GM10847 (cell line): Measurements from ENCODE around the gene USP6NL.

ENCODE experiments used
- POLR2A ChIP-seq: IDR thresholded peaks from 2 replicates; pipeline ENCODE4 v1.6.1; 2011; ENCODE audit not compliant: insufficient read length; ENCODE audit errors: extremely low read depth

Gene USP6NL

GRCh38 chr10:11578802-11579255 is 32.6 kb downstream of the USP6NL start:
- no peak for TF ChIP-seq POLR2A

- no peak for TF ChIP-seq POLR2A
Measured at GRCh38 chr10:11576092-11576809, 35.2 kb downstream of the USP6NL start.

GRCh38 chr10:11573497-11573896 is 38.0 kb downstream of the USP6NL start:
- no peak for TF ChIP-seq POLR2A

- no peak for TF ChIP-seq POLR2A
Measured at GRCh38 chr10:11570751-11571150, 40.7 kb downstream of the USP6NL start.

DNA sequence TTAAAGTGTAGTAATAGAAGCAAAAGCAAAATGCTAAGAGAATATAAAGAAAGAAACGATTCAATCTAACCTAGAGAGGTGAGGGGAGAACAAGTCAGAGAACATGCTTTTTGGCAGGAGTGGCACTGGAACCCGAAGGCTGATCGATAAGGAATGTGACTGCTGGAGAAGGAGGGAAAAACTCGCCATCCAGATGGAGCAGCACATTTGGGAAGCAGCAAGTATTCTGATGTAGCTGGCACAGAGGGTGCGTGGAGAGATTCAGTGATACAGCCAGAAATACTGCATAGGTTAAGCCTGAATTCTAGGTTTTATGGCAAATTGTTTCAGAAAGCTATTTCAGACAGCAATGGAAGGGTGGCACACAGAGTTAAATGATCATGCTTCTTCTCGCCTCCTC is 42.0 kb downstream of the USP6NL start:
- TF ChIP-seq POLR2A = no peak

- no peak for TF ChIP-seq POLR2A
Measured at GRCh38 chr10:11568578-11568977, 42.9 kb downstream of the USP6NL start.

DNA sequence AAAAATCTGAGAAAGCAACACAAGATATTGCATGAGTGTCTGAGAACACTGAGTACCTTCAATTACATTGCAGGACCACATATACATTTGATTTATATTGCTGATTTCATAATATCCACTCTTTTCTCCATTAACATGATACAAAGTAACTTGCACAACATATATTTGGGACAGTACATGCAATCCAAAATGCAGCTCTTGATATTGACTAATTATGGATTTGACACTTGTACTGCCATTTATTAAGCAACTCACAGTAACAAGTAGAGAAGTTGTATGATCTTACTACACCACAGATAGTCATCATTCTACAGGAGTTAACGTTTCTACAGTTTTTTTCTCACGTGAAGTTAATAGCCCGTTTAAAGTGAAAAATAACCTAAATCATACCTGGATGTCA is 46.7 kb downstream of the USP6NL start:
- TF ChIP-seq POLR2A = no peak

- no peak for TF ChIP-seq POLR2A
Measured at GRCh38 chr10:11563936-11564335, 47.5 kb downstream of the USP6NL start.

DNA sequence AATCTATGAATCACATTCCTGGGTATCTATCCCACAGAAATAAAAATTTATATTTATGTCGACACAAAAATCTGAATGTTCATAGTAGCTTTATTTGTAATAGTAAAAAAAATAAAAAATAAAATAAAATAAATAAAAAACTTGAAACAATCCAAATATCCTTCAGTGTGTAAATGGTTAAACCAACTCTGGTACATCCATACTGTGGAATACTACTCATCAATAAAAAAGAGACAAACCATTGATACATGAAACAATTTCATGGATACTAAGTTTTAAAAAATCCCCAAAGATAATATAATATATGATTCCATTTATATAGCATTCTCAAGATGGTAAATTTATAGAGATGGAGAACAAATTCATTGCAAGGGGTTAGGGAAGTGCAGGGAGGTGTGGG is 48.6 kb downstream of the USP6NL start:
- TF ChIP-seq POLR2A = no peak

GRCh38 chr10:11560076-11560709 is 51.3 kb downstream of the USP6NL start:
- no peak for TF ChIP-seq POLR2A

DNA sequence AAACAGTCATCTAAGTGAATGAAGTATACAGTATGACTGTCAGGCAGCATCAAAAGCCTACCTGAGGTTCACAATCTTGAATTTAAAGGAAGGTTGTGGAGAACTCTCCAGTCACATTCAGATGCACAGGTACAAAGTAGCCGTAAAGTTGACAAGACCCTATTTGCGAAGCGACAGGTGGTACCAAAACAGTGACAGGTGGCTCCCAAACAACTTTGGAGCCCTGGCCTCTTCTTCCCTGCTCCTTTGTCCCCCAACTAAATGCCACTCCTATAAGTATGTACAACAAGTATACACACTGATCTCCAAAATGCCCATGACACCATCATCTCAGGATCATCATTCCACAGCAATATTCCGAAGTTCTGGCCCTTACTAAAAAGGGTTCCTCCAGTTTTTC is 53.5 kb downstream of the USP6NL start:
- TF ChIP-seq POLR2A = no peak

- TF ChIP-seq POLR2A = no peak
Measured at GRCh38 chr10:11557513-11557912, 53.9 kb downstream of the USP6NL start.

DNA sequence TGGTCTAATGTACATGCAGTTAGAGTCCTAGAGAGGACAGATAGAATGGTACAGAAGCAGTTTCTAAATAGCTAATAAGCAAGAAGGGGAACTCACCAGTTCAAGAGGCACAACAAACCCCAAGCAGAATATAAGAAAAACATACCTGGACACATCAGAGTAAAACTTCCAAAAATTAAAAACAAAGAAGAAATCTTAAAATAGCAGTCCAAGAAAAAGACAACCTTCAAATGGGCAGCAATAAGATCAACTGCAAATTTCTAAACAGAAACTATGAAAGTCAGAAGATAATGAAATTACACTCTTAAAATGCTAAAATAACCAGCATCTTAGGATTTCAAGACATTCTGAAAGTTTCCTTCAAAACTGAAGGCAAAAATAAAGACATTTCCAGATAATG is 55.9 kb downstream of the USP6NL start:
- TF ChIP-seq POLR2A = no peak

DNA sequence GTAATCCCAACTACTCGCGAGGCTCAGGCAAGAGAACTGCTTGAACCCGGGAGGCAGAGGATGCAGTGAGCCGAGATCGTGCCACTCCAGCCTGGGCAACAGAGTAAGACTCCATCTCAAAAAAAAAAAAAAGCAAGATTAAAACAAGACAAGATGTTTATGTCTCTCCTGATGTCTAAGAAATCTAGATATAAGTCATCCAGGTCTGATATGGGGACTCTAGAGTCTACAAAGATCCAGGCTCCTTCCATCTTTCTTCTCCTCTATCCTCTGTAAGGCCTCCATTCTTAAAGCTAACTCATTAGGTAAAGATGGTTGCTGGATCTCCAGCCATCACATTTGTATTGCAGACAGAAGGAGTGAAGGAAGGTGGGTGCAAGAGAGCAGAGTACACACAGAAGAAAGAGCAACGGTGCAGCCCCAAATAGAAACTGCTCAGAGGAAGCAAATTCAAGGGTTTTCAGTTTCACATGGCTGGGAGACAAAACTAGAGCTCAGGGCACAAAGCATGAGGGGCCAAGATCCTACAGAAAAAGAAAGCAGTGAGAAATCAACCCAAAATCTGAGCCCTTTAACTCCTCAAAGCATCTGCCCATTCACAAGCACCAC is 57.6 kb downstream of the USP6NL start:
- no peak for TF ChIP-seq POLR2A

DNA sequence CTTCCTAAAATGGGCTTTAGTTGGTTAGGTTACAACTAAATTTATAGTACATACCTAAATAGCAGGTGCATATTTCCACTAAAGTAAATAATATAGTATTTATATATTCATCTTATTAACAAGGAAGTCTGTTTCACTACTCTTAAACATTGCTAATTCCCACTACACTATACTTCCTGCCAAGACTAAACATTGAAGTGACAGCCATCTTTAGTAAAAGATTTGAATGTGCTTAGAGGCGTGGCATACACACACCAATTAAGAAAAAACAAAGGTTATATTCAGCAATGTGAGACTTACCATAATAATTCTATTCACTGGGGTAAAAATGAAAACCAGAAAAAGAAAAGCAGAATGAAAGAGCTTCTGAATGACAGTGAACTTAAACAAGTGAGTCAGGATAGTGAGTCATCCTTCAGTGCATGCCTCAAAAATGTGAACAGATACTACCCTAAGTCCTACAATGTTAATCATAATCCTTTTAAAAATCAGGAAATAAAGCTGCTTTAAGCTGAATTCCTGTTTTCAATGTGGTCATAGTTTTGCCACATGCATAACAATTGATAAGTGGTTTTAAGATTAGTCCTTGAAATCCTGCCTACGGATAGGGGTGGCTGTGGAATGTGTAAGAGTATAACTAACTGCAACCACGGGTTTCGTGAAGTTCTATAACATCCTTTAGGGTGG is 59.4 kb downstream of the USP6NL start:
- TF ChIP-seq POLR2A = no peak

DNA sequence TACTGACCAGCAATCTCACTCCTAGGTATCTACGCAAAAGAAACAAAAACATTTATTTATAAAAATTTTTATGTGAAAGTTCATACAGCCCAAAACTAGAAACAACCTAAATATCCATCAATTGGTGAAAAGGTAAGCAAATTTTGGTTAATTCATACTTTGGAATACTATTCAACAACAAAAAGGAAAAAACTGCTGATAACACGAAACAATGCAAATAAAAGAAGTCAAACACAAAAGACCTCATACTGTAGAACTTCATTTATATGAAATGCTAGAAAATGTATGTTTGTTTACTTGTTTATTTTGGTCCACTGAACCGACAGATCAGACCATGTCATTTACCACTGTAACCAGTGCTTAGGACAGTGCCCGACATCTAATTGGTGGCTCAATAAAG is 60.3 kb downstream of the USP6NL start:
- TF ChIP-seq POLR2A = no peak
